NT2/D1 (cell line): Measurements from ENCODE around the gene SLC16A4.
"Not testable (repeated sequence)": the region's sequence is repeated elsewhere in the genome, so short reads cannot be mapped to it uniquely, and the experiment has no call there.

Experiments used
- DNase-seq: peaks from one replicate; pipeline ENCODE4 v3.0.0-alpha.2; 2011; ENCODE audit warnings: low read depth, low spot score
- H3K27me3 ChIP-seq: 2 replicates; pipeline ENCODE4 v1.6.0; 2011; ENCODE audit warnings: mild to moderate bottlenecking; ENCODE audit not compliant: insufficient read length, insufficient read depth
- H3K36me3 ChIP-seq: 2 replicates; pipeline ENCODE4 v1.6.1; 2011; ENCODE audit warnings: mild to moderate bottlenecking, low read length, mixed read lengths; ENCODE audit not compliant: insufficient read depth, insufficient read length
- H3K4me1 ChIP-seq: 2 replicates; pipeline ENCODE4 v1.5.1; 2011; ENCODE audit not compliant: insufficient read depth, insufficient read length
- H3K4me3 ChIP-seq: 2 replicates; pipeline ENCODE4 v1.5.1; 2011; ENCODE audit warnings: low read depth; ENCODE audit not compliant: insufficient read length
- H3K9ac ChIP-seq: 2 replicates; pipeline ENCODE4 v1.6.0; 2011; ENCODE audit warnings: low read depth; ENCODE audit not compliant: insufficient read length
- H3K9me3 ChIP-seq: 2 replicates; pipeline ENCODE4 v1.5.1; 2011; ENCODE audit warnings: mild to moderate bottlenecking, low read length; ENCODE audit not compliant: insufficient read depth
- SUZ12 ChIP-seq: IDR thresholded peaks from 2 replicates; pipeline ENCODE4 v1.6.1; 2011; ENCODE audit not compliant: insufficient read length, insufficient read depth; ENCODE audit errors: extremely low read depth
- YY1 ChIP-seq: IDR thresholded peaks from 2 replicates; pipeline ENCODE4 v1.6.1; 2011; ENCODE audit not compliant: insufficient read length, insufficient read depth
- ZNF274 ChIP-seq: IDR thresholded peaks from 2 replicates; pipeline ENCODE4 v1.6.1; 2011; ENCODE audit warnings: mild to moderate bottlenecking, low read depth, low read length

The SLC16A4 gene

GRCh38 chr1:110408488-110408887 lies 17.7 kb upstream of the SLC16A4 start:
- Histone ChIP-seq H3K36me3 (peaks cover 23% of the 10 kb centered on the region), H3K4me3 (no peak overlapping the region), H3K4me1 (peaks cover 2% of the 10 kb centered on the region), H3K27me3 (no peaks in the 10 kb centered on the region), H3K9me3 (no peaks in the 10 kb centered on the region), H3K9ac (no peak overlapping the region)
- no peak for DNase-seq
- TF ChIP-seq ZNF274 (no peak), YY1 (no peak), SUZ12 (no peak)

- TF ChIP-seq ZNF274 (no peak), SUZ12 (no peak), YY1 (peak; percentile 15)
- no peaks in the 10 kb centered on the region for H3K27me3 ChIP-seq
- H3K9ac ChIP-seq = peak within 1 kb of the TSS; percentile 97
- DNase-seq = peak; percentile 78
- peaks cover 2% of the 10 kb centered on the region for H3K4me1 ChIP-seq
- H3K36me3 ChIP-seq = peaks cover 32% of the 10 kb centered on the region
- H3K4me3 ChIP-seq = peak within 1 kb of the TSS; percentile 95
- no peaks in the 10 kb centered on the region for H3K9me3 ChIP-seq
Observed at GRCh38 chr1:110407260-110408210, 16.7 kb upstream of the SLC16A4 start, which contains the start of gene LAMTOR5. Gene LAMTOR5, minus strand, starts transcription at chr1:110407694. Its CDS starts 74 bp downstream, at chr1:110407620.

GRCh38 chr1:110406407-110406806 lies 15.6 kb upstream of the SLC16A4 start:
- H3K4me3 ChIP-seq = peak overlapping the region; percentile 95
- not testable (repeated sequence) for H3K4me1 ChIP-seq, DNase-seq, H3K9me3 ChIP-seq, H3K27me3 ChIP-seq
- H3K36me3 ChIP-seq = peaks cover 42% of the 10 kb centered on the region
- H3K9ac ChIP-seq = peak overlapping the region; percentile 97

- TF ChIP-seq SUZ12 (no peak), ZNF274 (no peak), YY1 (no peak)
- H3K4me3 ChIP-seq = no peak overlapping the region
- peaks cover 2% of the 10 kb centered on the region for H3K4me1 ChIP-seq
- H3K9me3 ChIP-seq = no peaks in the 10 kb centered on the region
- DNase-seq = no peak
- H3K27me3 ChIP-seq = no peaks in the 10 kb centered on the region
- H3K9ac ChIP-seq = no peak overlapping the region
- peaks cover 60% of the 10 kb centered on the region for H3K36me3 ChIP-seq
Observed at GRCh38 chr1:110404401-110404800, 13.6 kb upstream of the SLC16A4 start.

GRCh38 chr1:110403805-110404204 lies 13.0 kb upstream of the SLC16A4 start:
- H3K9me3 ChIP-seq = no peaks in the 10 kb centered on the region
- peaks cover under 1% of the 10 kb centered on the region for H3K4me1 ChIP-seq
- no peak for DNase-seq
- no peak overlapping the region for H3K4me3 ChIP-seq
- H3K27me3 ChIP-seq = no peaks in the 10 kb centered on the region
- no peak overlapping the region for H3K9ac ChIP-seq
- peaks cover 62% of the 10 kb centered on the region for H3K36me3 ChIP-seq
- no peak for TF ChIP-seq ZNF274
- no peak for TF ChIP-seq YY1
- TF ChIP-seq SUZ12 = no peak

GRCh38 chr1:110396259-110396958 lies 5.6 kb upstream of the SLC16A4 start:
- not testable (repeated sequence) for H3K4me1 ChIP-seq, DNase-seq, H3K27me3 ChIP-seq, H3K9ac ChIP-seq, H3K4me3 ChIP-seq
- H3K9me3 ChIP-seq = peaks cover 14% of the 10 kb centered on the region; the same call in 1 of the 2 replicates
- peaks cover 42% of the 10 kb centered on the region for H3K36me3 ChIP-seq

GRCh38 chr1:110394493-110394820 lies 3.6 kb upstream of the SLC16A4 start:
- no peak overlapping the region for H3K4me3 ChIP-seq
- H3K36me3 ChIP-seq = peaks cover 24% of the 10 kb centered on the region
- H3K27me3 ChIP-seq = no peaks in the 10 kb centered on the region
- H3K4me1 ChIP-seq = no peaks in the 10 kb centered on the region
- no peak for TF ChIP-seq SUZ12
- no peak for TF ChIP-seq YY1
- no peak for TF ChIP-seq ZNF274
- H3K9me3 ChIP-seq = peaks cover 14% of the 10 kb centered on the region; the same call in 1 of the 2 replicates
- no peak overlapping the region for H3K9ac ChIP-seq
- no peak for DNase-seq
